Fibroblast of skin of scalp (primary cell): Measurements from ENCODE around the gene LRRC8C.

Experiments used
- DNase-seq: peaks from one replicate; pipeline ENCODE4 v3.0.0-alpha.2; 2013

Gene LRRC8C

GRCh38 chr1:89735479-89735878 lies 102.6 kb downstream of the LRRC8C start:
- DNase-seq = no peak

GRCh38 chr1:89736937-89737733 lies 104.2 kb downstream of the LRRC8C start:
- no peak for DNase-seq

GRCh38 chr1:89737985-89738510 lies 105.1 kb downstream of the LRRC8C start:
- DNase-seq = no peak

GRCh38 chr1:89739013-89739843 lies 106.3 kb downstream of the LRRC8C start:
- no peak for DNase-seq

GRCh38 chr1:89739844-89740216 lies 106.9 kb downstream of the LRRC8C start:
- DNase-seq = no peak

- no peak for DNase-seq
Observed at GRCh38 chr1:89743788-89744187, 110.9 kb downstream of the LRRC8C start.

GRCh38 chr1:89746424-89747149 lies 113.7 kb downstream of the LRRC8C start:
- DNase-seq = no peak

GRCh38 chr1:89753761-89754160 lies 120.8 kb downstream of the LRRC8C start:
- DNase-seq = no peak

- peak; percentile 55 for DNase-seq
Observed at GRCh38 chr1:89754518-89754917, 121.6 kb downstream of the LRRC8C start.

- DNase-seq = no peak
Observed at GRCh38 chr1:89755591-89755990, 122.7 kb downstream of the LRRC8C start.

- no peak for DNase-seq
Observed at GRCh38 chr1:89757532-89757931, 124.6 kb downstream of the LRRC8C start.

- no peak for DNase-seq
Observed at GRCh38 chr1:89758156-89758555, 125.2 kb downstream of the LRRC8C start.

GRCh38 chr1:89759036-89759435 lies 126.1 kb downstream of the LRRC8C start:
- DNase-seq = no peak

GRCh38 chr1:89760496-89760895 lies 127.6 kb downstream of the LRRC8C start:
- DNase-seq = no peak

GRCh38 chr1:89761338-89761737 lies 128.4 kb downstream of the LRRC8C start:
- no peak for DNase-seq

GRCh38 chr1:89761901-89762300 lies 129.0 kb downstream of the LRRC8C start:
- no peak for DNase-seq

- no peak for DNase-seq
Observed at GRCh38 chr1:89762386-89762778, 129.5 kb downstream of the LRRC8C start.

GRCh38 chr1:89762779-89763648 lies 130.1 kb downstream of the LRRC8C start:
- DNase-seq = peak; percentile 82

- no peak for DNase-seq
Observed at GRCh38 chr1:89763649-89763986, 130.7 kb downstream of the LRRC8C start.

GRCh38 chr1:89765774-89766173 lies 132.9 kb downstream of the LRRC8C start:
- DNase-seq = no peak

- no peak for DNase-seq
Observed at GRCh38 chr1:89767618-89768017, 134.7 kb downstream of the LRRC8C start.
